Neutrophil (primary cell): ENCODE results near the gene STARD13.

Source experiments
- H3K27ac ChIP-seq: fragments of 200-600 bp; sonication (generic); 2 replicates; pipeline ENCODE4 v1.5.1; 2016; ENCODE audit warnings: mild to moderate bottlenecking, moderate library complexity
- H3K27me3 ChIP-seq: fragments of 200-600 bp; sonication (generic); 2 replicates; pipeline ENCODE4 v1.6.0; 2016; ENCODE audit warnings: mild to moderate bottlenecking
- H3K36me3 ChIP-seq: fragments of 200-600 bp; sonication (generic); 2 replicates; pipeline ENCODE4 v1.5.1; 2017
- H3K4me1 ChIP-seq, 2 experiments: fragments of 200-600 bp in 1 of 2; sonication (generic) in 1 of 2; 1 replicate in 1 of 2; 2 replicates in 1 of 2; pipeline versions ENCODE4 v1.5.1 to v1.6.1; 2013 to 2016; ENCODE audit warnings: low read depth in 1 of 2, low read length in 1 of 2, mild to moderate bottlenecking in 1 of 2, moderate library complexity in 1 of 2; ENCODE audit not compliant: control insufficient read depth in 1 of 2, insufficient read depth in 1 of 2
- H3K4me3 ChIP-seq, 2 experiments: fragments of 200-600 bp in 1 of 2; sonication (generic) in 1 of 2; 1 replicate in 1 of 2; 2 replicates in 1 of 2; pipeline ENCODE4 v1.5.1; 2013 to 2016; ENCODE audit warnings: low read depth in 1 of 2, low read length in 1 of 2, mild to moderate bottlenecking in 1 of 2, moderate library complexity in 1 of 2
- H3K9me3 ChIP-seq: fragments of 200-600 bp; sonication (generic); 2 replicates; pipeline ENCODE4 v1.5.1; 2016
- CTCF ChIP-seq: fragments of 200-600 bp; sonication (generic); IDR thresholded peaks from 2 replicates; pipeline ENCODE4 v1.5.1; 2016; ENCODE audit warnings: antibody characterized with exemption

Gene STARD13

GRCh38 chr13:33172911-33173310 lies 112.6 kb downstream of the STARD13 start:
- Histone ChIP-seq H3K27me3 (no peaks in the 10 kb centered on the region), H3K27ac (no peak overlapping the region), H3K36me3 (no peaks in the 10 kb centered on the region), H3K9me3 (no peaks in the 10 kb centered on the region), H3K4me3 (no peak overlapping the region), H3K4me1 (no peaks in the 10 kb centered on the region)
- TF ChIP-seq CTCF: no peak

GRCh38 chr13:33172400-33172799 lies 113.2 kb downstream of the STARD13 start:
- Histone ChIP-seq H3K36me3 (no peaks in the 10 kb centered on the region), H3K9me3 (no peaks in the 10 kb centered on the region), H3K27me3 (no peaks in the 10 kb centered on the region), H3K27ac (no peak overlapping the region), H3K4me3 (no peak overlapping the region), H3K4me1 (no peaks in the 10 kb centered on the region)
- no peak for TF ChIP-seq CTCF

DNA sequence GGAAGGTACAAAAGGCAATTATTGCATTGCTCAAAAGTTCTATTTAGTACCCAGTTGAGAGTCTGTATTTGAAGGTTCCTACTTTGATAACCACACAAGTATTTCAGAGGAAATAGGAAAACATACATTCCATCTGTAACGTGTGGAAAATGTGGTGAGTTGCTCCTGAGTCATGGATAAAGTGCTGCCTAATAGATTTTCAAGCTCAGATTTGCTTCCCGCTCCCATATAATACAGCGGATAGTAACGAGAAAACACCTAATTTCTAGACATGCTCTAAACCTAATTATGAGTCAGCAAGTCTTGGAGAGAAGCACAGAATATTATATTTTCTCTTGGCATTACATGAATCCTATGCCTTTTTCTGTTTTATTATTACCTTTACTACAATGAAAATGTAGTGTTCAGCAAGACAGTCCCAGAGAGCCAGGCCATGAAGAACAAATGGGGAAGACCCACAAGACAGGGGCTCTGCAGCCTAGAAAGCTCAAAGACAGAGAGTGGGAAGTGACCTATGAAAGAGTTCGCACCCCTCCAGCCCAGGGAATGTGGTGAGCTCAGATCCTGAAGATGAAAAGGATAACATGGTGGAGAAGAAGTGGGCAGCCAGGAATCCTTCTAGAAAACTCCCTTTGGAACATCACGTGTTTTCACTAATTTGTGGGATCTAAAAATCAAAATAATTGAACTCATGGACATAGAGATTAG lies 116.1 kb downstream of the STARD13 start:
- Histone ChIP-seq H3K36me3 (no peaks in the 10 kb centered on the region), H3K9me3 (no peaks in the 10 kb centered on the region), H3K27ac (no peak overlapping the region), H3K4me1 (no peaks in the 10 kb centered on the region), H3K27me3 (no peaks in the 10 kb centered on the region), H3K4me3 (no peak overlapping the region)
- TF ChIP-seq CTCF: no peak

- no peak for TF ChIP-seq CTCF
- no peaks in the 10 kb centered on the region for H3K36me3 ChIP-seq
- no peaks in the 10 kb centered on the region for H3K4me1 ChIP-seq
- H3K4me3 ChIP-seq: no peak overlapping the region
- no peaks in the 10 kb centered on the region for H3K9me3 ChIP-seq
- H3K27me3 ChIP-seq: no peaks in the 10 kb centered on the region
- H3K27ac ChIP-seq: no peak overlapping the region
These were observed 117.1 kb downstream of the STARD13 start for GRCh38 chr13:33168321-33168960.

- H3K9me3 ChIP-seq: no peaks in the 10 kb centered on the region
- no peak overlapping the region for H3K4me3 ChIP-seq
- H3K27ac ChIP-seq: no peak overlapping the region
- no peaks in the 10 kb centered on the region for H3K36me3 ChIP-seq
- no peaks in the 10 kb centered on the region for H3K4me1 ChIP-seq
- no peaks in the 10 kb centered on the region for H3K27me3 ChIP-seq
- no peak for TF ChIP-seq CTCF
These were observed 118.1 kb downstream of the STARD13 start for GRCh38 chr13:33167491-33167890.
